Measurements from ENCODE around the gene POLN.

GRCh38 chr4:2095236-2096072, 146.5 kb downstream of the POLN start:
- TF ChIP-seq CTCF (conservative IDR thresholded peaks at IDR 0.05) (no peak), EZH2 (IDR thresholded peaks at IDR 0.05; ENCODE audit: low read depth) (no peak)

Measured in PC-9 (cell line).